Mammary epithelial cell (primary cell): Measurements from ENCODE around the gene HSPA12B.

Experiments used
- EZH2 ChIP-seq: IDR thresholded peaks from 2 replicates; pipeline ENCODE4 v1.6.1; 2012; ENCODE audit warnings: low read length, inconsistent platforms, borderline replicate concordance
- TF ChIP-seq, protein P1 (sequence below), 2 donors: IDR thresholded peaks in 1 of 2; conservative IDR thresholded peaks in 1 of 2; 2 replicates each; pipeline ENCODE4 v1.5.1; 2011 to 2012; ENCODE audit warnings: inconsistent platforms in 2 of 2, low read length in 2 of 2, mild to moderate bottlenecking in 2 of 2, control low read depth in 1 of 2, low read depth in 1 of 2; ENCODE audit not compliant: insufficient read depth in 1 of 2; ENCODE audit errors: extremely low read depth in 1 of 2

DNA sequence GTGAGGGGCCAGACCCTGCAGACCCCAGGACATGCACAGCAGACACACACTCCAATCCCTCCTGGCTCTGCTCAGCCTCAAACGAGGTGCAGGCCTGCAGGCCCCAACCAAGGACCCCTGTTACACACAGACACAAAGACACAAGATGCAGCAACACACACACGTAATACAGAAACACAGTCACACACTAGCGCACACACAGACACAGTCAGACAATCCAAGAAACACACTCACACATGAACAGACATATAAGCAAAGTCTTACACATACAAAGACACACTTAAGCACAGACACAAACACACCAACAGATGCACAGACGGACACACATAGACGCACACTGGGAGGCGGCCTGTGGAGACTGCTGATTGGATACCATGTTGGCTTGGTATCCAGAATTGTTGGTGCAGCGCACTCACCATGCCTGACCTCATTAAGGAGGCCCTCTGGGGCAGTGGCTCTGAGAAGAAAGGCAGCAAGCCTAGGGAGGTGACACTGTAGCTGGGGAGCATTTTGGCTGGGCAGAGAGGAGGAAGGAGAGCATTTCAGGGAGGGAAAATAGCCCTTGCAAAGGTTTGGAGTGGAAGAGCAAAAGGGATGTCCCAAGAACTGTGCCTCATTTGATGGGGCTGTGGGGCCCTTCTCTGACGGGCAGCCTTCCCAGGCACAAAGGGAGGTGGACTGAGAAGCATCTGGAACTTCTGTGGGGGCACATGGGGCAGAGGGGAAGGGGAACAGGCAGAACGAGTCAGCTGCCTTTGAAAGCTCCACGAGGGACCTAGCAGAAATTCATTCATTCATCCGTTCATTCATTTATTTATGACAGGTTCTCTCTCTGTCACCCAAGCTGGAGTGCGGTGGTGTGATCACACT is 1.4 kb upstream of the HSPA12B start:
- TF ChIP-seq, protein P1, sequence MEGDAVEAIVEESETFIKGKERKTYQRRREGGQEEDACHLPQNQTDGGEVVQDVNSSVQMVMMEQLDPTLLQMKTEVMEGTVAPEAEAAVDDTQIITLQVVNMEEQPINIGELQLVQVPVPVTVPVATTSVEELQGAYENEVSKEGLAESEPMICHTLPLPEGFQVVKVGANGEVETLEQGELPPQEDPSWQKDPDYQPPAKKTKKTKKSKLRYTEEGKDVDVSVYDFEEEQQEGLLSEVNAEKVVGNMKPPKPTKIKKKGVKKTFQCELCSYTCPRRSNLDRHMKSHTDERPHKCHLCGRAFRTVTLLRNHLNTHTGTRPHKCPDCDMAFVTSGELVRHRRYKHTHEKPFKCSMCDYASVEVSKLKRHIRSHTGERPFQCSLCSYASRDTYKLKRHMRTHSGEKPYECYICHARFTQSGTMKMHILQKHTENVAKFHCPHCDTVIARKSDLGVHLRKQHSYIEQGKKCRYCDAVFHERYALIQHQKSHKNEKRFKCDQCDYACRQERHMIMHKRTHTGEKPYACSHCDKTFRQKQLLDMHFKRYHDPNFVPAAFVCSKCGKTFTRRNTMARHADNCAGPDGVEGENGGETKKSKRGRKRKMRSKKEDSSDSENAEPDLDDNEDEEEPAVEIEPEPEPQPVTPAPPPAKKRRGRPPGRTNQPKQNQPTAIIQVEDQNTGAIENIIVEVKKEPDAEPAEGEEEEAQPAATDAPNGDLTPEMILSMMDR (conservative IDR thresholded peaks at IDR 0.05 in 1 of 2, IDR thresholded peaks at IDR 0.05 in 1 of 2; ENCODE audit: extremely low read depth in 1 of 2, insufficient read depth in 1 of 2, low read depth in 1 of 2, low read length in 2 of 2), result no peak
- TF ChIP-seq EZH2, result no peak
